Anterior cingulate cortex (tissue), 58 donors: ENCODE data around the gene BIRC3.
"Not testable (repeated sequence)": the region's sequence is repeated elsewhere in the genome, so short reads cannot be mapped to it uniquely, and the experiment has no call there.

ENCODE experiments used
- DNase-seq, 58 donors: peaks; one replicate each; lab custom pipeline; 2025; lab: John Stamatoyannopoulos, UW

The BIRC3 gene

DNA sequence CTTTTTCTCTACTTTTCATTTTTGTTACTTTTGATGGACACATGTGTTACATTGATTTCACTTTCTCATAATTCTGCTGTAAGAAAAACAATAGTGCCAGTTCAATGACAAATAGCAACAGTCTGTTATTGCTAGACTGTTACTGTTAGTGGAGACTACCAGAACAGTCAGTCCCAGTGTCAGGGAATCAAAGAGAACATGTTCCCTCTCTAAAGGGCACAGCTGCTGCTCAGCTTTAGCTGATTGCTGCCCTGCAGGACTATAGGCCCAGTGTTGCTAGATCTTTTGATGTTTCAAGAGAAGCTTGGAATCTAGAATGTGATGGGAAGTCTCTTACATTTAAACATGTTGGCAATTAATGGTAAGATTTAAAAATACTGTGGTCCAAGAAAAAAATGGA lies 3.4 kb downstream of the BIRC3 start:
- peak in 9 of 58 donors; percentile 1 to 47 (median 6) for DNase-seq

DNA sequence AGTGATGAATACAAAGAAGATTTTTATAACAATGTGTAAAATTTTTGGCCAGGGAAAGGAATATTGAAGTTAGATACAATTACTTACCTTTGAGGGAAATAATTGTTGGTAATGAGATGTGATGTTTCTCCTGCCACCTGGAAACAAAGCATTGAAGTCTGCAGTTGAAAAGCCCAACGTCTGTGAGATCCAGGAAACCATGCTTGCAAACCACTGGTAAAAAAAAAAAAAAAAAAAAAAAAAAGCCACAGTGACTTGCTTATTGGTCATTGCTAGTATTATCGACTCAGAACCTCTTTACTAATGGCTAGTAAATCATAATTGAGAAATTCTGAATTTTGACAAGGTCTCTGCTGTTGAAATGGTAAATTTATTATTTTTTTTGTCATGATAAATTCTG lies 5.3 kb downstream of the BIRC3 start:
- DNase-seq, result no peak

DNA sequence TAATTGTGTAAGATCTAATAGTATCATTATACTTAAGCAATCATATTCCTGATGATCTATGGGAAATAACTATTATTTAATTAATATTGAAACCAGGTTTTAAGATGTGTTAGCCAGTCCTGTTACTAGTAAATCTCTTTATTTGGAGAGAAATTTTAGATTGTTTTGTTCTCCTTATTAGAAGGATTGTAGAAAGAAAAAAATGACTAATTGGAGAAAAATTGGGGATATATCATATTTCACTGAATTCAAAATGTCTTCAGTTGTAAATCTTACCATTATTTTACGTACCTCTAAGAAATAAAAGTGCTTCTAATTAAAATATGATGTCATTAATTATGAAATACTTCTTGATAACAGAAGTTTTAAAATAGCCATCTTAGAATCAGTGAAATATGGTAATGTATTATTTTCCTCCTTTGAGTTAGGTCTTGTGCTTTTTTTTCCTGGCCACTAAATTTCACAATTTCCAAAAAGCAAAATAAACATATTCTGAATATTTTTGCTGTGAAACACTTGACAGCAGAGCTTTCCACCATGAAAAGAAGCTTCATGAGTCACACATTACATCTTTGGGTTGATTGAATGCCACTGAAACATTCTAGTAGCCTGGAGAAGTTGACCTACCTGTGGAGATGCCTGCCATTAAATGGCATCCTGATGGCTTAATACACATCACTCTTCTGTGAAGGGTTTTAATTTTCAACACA lies 6.4 kb downstream of the BIRC3 start:
- no peak for DNase-seq

DNA sequence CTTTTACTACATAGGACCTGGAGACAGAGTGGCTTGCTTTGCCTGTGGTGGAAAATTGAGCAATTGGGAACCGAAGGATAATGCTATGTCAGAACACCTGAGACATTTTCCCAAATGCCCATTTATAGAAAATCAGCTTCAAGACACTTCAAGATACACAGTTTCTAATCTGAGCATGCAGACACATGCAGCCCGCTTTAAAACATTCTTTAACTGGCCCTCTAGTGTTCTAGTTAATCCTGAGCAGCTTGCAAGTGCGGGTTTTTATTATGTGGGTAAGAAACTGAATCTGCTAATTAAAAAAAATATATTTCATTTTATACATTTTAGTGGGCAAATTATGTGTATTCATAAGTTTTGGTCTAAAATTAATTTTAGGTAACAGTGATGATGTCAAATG lies 7.8 kb downstream of the BIRC3 start:
- no peak for DNase-seq

DNA sequence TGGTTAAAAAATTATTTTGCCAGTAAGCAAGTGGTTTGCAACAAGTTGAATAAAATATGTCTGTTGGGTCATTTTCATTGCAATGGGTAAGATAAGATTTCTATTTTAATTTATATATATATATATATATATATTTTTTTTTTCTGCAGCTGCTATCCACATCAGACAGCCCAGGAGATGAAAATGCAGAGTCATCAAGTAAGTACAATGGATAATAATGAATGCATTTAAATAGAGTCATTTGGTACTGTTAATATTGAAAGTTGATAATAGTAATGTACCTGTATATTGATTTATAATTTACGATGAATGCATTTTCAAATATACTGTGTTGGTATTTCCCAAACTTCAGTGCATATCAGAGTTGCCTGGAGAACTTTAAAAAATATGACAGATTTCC lies 11.5 kb downstream of the BIRC3 start:
- no peak for DNase-seq

DNA sequence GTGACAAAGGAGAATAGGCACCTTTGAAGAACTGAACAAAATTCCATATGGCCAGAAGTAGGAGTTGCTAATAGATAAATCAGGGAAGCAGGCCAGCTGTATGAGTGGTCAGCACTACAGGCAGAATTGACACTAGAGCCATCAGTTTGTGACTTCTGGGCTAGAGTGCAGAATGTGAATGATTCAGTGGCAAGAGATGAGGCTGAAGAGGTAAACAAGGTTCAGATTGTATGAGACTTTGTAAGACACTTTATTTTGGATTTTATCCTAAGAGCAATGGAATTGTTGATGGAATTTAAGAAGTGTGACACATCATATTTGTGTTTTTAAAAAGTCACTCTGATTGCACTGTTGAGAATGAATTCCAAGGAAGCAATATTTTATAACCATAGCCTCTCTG lies 12.9 kb downstream of the BIRC3 start:
- no peak for DNase-seq

DNA sequence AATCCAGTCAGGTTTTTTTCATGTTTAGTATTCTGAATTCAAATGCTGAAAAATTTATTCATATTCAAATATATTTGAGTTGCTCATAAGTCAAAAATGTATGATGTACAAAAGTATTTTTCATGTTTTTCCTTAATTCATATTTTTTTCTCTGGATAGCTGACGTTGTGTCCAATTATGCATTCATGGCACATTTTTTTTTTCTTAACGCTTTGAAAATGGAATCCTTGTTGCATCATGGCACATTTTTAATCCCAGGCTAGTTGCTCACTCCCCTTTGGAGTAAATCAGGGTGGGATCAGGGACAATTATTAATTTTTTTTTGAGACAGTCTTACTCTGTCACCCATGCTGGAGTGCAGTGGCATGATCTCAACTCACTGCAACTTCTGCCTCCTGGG lies 14.1 kb downstream of the BIRC3 start:
- no peak for DNase-seq

DNA sequence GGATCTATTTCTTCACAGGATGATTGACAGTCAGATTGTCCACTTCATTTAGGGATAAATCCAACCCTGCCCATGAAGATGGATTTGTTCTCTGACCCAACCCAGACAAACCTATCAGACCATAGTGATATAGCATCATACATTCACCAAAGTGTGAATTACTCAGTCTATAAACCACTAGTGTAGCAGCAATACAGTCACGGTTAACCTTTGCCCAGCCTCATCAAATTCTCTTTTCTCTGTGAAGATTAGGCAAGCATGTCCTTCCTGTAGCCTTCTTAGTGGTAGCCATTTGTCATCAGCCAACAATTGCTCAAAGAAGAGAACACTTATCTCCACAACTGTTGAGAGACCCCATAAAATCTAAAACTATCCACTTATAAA lies 15.3 kb downstream of the BIRC3 start:
- no peak for DNase-seq

DNA sequence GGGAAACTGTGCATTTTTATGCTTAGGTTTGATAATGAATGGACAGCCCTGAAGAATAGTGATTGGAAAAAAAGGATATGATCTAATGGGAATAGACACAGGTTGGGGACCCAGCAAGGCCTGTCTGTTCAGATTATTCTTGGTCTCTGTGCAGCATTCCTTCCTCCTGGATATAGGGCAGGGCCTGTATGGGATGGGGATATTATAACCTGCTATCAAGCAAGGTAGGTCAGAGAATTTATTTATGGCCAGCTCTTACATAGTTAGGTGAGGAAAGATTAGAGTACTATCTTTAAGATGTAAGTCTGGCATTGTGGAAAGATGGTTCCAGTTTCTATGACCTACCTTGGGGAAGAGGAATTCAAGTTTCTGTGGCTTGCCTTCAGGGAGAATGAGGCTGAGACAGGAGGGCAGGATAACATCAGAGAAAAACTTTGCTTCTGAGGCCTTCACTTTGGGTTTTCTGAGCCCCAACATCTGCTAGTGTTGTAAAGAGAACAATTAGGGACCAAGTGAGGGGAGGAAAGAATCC lies 21.3 kb downstream of the BIRC3 start:
- DNase-seq, result no peak

DNA sequence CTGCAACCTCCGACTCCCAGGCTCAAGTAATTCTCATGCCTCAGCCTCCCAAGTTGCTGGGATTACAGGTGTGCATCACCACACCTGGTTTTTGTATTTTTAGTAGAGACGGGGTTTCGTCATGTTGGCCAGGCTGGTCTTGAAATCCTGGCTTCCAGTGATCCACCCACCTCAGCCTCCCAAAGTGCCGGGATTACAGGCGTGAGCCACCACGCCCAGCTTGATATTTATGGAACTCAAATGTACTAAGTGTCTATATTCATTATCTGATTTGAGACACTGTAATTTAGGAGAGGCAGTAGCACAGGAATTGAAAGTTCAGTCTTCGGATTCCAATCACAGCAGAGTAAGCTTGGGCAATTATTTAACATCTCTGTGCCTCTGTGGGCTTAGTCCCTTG lies 24.0 kb downstream of the BIRC3 start:
- DNase-seq, result not testable (repeated sequence)

DNA sequence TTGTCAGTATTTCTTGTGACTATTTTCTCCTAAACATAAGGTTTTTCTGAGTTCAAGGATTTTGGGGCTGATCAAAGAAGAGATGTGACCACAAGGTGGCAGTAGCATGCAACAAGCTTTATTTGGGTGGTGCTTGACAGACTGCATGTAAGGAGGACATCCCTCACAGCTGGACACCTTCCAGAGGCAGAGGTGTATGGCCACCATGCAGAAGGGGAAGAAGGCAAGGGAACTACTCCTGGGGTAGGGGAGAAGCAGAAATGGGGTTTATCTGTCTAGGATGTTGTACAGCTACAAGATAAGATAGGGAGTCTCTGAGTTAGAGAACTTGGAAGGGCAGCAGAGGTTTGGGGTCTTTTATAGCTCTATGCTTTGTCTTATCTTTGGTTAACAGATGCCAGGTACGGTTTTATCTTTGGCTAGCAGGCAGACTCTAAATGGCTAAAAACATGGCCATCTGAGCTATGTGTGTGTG lies 24.6 kb downstream of the BIRC3 start:
- peak in 45 of 58 donors; percentile 2 to 72 (median 34) for DNase-seq

DNA sequence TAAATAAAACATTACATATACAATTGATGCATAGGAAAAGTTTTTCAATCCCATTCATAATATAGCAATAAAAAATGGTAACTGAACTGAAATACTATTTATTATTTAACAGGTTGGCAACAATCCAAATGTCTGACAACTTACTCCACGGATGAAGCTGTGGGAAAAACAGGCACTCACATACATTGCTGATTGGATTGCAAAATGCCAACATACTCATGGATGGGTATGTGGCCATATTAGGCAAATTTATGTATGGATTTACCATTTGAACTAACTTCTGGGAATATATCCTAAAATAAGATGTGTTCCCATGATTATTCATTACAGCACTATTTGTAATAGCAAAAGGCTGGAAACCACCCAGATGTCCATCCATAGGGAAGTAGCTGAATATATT lies 26.5 kb downstream of the BIRC3 start:
- no peak for DNase-seq

DNA sequence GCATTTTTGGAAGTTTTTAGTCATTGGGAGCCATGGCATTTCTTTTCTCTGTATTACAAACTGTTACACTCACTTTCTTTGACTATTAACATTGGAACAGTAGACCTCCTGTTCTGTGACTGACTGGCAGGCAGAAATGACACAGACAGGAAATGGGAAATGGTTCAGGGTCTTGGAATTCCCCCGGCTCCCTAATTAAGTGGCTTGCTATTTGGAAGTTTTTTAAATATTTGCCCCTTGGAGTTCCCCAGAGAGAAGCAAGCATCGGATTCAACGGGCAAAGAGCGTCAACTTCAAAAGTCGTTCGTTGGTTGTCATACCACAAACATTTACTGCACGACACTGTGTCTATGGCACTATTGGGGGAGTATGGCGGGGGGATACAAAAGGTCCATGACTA lies 28.6 kb downstream of the BIRC3 start:
- peak in 3 of 58 donors; percentile 1 to 4 (median 4) for DNase-seq

DNA sequence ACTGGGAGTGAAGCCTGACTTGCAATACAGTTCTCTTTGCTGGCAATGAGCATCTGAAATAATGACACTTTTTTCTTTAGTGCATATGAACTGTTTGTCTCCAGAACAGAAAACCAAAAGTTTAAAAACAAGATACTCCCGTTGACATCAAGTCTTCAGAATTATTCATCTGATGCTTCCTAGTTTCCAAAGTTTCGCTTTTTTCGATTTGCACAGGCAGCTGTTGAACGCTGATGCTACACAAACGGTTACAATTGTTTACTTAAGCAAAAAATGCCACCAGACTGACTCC lies 29.1 kb downstream of the BIRC3 start:
- no peak for DNase-seq

DNA sequence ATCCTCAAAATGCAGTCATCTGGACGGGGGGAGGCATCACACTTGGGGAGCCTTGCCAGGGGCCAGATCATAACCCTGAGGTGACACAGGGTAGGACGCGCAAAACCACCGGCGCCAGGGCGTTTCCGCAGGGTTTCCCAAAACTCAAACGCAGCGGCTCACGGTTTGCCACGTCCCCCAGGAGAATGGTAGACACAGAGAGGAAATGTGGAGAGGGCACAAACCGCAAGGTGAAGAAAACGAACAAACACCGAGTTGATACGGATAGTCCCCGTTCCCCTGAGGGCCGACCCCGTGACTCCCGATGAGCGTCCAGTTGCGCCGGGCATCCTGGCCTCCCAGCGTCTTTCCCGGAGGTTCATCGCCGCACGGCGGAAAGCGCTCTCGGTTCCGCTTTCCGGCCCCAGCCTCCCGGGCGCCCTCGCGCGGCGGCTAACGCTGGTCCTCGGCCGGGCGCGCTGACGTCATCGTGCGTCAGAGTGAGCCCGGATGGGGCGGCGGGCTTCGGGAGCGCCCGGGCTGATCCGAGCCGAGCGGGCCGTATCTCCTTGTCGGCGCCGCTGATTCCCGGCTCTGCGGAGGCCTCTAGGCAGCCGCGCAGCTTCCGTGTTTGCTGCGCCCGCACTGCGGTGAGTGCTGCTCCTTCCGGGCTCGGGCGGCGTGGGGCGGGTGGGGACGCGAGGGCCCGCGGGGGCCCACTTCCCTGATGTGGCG lies 29.6 kb downstream of the BIRC3 start, which contains the start of gene BIRC2:
TSS of gene BIRC2 (plus strand) at position 467 of the 714 bp plus-strand sequence. CDS start 2,641 bp downstream, outside the sequence.
- DNase-seq, result peak; percentile 49 to 94 (median 88)

DNA sequence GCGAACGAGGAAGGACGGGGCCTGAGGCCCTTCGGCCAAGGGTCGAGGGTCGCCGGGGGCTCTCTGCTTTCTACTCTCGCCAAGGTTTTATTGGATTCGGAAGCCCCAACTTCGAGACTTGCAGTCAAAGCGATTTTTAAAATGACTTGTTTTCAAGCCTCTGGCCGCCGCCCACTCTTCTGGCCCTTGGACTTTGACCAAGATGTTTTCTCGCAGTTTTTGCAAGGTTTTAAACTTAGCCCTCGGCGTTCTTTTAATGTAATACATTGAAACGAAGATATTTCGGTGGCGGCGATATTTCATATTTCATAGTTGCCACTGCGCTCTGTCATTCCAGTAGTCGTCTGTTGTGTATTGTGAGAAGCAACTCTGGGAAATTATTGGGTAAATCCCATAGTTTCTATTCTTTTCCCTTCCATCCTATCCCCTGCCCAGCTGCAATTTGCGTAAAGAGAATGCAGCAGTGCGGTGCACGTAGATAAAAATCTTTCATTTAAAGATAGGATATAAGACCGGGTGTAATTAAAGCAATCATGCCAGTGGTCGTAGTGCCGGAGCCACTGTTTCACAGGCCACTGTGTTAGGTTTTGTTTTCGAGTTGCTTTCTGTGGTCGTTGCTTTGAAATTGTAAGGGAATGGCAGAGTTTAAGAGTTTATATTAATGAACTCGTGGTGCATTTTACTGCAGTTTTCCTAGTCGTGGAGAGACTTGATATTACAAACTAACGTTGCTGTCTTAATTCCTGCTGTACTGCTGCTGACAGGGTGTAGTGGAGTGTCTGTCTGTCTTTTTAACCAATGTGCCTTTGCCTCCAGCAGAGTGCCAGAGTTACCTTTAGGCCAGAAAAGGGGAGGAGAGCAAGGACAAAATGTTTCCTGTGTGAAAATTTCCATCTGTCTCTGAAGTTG lies 30.4 kb downstream of the BIRC3 start:
- peak in 11 of 58 donors; percentile 24 to 68 (median 44) for DNase-seq

DNA sequence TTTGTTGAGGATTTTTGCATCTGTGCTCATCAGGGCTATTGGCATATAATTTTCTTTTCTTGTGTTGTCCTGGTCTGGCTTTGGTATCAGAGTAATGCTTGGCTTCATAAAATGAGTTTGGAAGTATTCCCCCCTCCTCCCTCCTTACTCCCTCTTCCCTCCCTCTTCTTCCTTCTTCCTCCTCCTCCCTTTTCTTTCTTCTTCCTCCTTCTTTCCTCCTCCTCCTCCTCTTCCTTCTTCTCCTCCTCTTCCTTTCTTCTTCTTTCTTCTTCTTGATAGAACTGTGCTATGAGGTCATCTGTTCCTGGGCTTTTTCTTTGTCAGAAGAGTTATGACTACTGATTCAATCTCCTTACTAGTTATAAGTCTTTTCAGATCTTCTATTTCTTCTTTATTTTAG lies 39.8 kb downstream of the BIRC3 start:
- no peak for DNase-seq

DNA sequence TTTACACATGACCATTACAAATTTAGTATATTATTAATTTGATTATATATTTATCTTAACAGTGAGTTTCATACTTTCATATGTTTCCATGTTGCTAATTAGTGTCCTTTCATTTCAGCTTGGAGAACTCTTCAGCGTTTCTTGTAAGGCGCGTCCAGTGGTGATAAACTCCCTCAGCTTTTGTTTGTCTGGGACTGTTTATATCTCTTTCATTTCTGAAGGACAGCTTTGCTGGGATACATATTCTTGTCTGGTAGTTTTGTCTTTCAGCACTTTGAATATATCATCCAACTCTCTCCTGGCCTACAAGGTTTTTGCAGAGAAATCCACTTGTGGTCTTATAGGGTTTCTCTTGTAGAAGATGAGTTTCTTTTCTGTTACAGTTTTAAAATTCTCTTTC lies 42.1 kb downstream of the BIRC3 start:
- no peak for DNase-seq

DNA sequence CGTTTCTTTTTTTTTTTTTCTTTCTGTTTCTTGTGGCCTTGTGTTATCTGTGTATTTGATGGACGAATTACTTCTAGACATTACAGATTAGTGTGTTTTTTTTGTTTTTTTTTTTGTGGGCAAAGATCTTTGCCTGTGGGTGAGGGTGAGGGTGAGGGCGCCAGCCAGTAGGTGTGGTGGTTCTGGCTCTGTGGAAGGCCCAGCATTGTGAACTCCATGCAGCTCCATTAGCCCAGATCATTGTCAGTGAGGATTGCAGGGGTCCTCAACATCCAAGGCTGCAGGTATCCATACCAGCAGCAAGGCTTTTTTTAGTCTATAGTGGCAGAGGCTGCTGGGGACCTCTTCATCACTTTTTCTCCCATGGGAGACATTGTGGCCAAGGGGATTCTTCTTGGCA lies 43.4 kb downstream of the BIRC3 start:
- no peak for DNase-seq

DNA sequence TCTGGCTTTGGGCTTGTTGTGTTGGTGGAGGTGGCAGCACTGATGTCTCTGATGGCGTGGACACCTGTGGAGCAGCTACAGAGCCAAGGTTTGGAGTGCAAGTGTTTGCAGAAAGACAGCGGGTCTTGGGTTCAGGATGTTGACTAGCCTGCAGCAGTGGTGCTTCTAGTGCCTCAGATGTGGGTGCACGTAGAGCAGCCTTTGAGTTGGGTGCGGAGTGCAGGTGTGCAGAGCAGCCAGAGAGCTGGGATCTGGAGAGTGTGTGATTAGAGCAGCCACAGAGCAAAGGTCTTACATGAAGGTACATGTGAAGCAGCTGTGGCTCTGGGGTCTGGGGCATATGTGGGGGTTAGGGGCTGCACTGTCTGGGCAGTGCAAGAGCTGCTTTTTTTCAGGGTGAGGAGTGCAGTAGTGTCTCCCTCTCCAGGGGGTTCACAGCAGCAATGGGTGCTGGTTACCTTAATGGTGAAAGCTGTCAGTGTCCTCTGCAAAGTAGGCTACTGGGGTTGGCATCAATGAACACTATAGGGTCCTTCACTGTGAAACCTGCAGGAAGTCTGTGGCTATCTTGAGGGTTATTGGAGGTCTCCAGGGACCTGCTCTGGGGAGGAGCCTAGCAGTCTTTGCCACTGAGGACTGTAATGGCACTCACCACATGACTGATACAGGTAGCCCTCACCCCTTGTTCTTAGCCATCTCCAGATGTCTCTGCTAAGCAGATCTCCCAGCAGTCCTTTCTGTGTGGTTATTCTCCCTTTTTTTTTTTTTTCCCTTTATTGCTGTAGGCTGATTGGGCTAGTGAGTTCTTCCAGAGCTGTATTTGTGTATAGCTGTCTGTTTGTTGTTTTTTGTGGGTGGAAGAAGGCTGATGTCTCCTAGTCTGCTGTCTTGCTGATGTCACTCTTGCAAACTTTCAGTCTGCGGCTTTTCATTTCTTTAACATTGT lies 44.1 kb downstream of the BIRC3 start:
- DNase-seq, result no peak
